Thyroid gland (tissue), 4 donors: Measurements from ENCODE around the gene FBXO21. TPM values are rescaled to one million over a fixed set of nuclear protein-coding genes. Genes with fewer than 3 reads are reported as not detected.

Source experiments
- DNase-seq, 2 donors: peaks; one replicate each; pipeline ENCODE4 v3.0.0-alpha.2; 2019
- H3K27ac ChIP-seq, 3 donors: fragments of 200-600 bp; sonication (generic); 1 replicate in 2 of 3; 2 replicates in 1 of 3; pipeline ENCODE4 v1.5.1; 2016 to 2019; ENCODE audit warnings: mild to moderate bottlenecking in 1 of 3, moderate library complexity in 1 of 3
- H3K27me3 ChIP-seq: fragments of 200-600 bp; sonication (generic); one replicate; pipeline ENCODE4 v1.5.1; 2019
- H3K36me3 ChIP-seq, 2 donors: fragments of 200-600 bp; sonication (generic); one replicate each; pipeline ENCODE4 v1.5.1; 2016 to 2019
- H3K4me1 ChIP-seq, 2 donors: fragments of 200-600 bp; sonication (generic); one replicate each; pipeline ENCODE4 v1.5.1; 2017 to 2019
- H3K4me3 ChIP-seq, 3 donors: fragments of 200-600 bp; sonication (generic); replicated peaks in 1 of 3; 1 replicate in 2 of 3; 2 replicates in 1 of 3; pipeline ENCODE4 v1.5.1; 2016; ENCODE audit warnings: mild to moderate bottlenecking in 1 of 3
- H3K9me3 ChIP-seq: fragments of 200-600 bp; sonication (generic); one replicate; pipeline ENCODE4 v1.5.1; 2017
- POLR2A ChIP-seq, 2 donors: fragments of 450-650 bp; IDR thresholded peaks; one replicate each; pipeline ENCODE4 v1.6.1; 2017; ENCODE audit warnings: antibody characterized with exemption in 2 of 2, mild to moderate bottlenecking in 2 of 2, moderate library complexity in 1 of 2
- WGBS, 2 donors: methylation state at CpG; one replicate each; pipeline ENCODE4 v1.1.5; 2017; 5-methylcytosine and 5-hydroxymethylcytosine counted together
- intact Hi-C: fragments of 100-400 bp; cut with DNase I; formaldehyde crosslinking; loops from one replicate; pipeline ENCODE4 v1.15.1; 2023
- total RNA-seq, 4 donors: library from RNA; depleted of rRNA; stranded (reverse); fragments of >200 nt; gene quantifications; one replicate each; pipeline ENCODE4 v1.2.3, GENCODE V29; 2016
- TF ChIP-seq, protein P1 (sequence below), 6 experiments: fragments of 200-600 bp in 3 of 6; fragments of 450-650 bp in 3 of 6; sonication (generic) in 3 of 6; IDR thresholded peaks; one replicate each; pipeline ENCODE4 v1.5.1; 2016 to 2019; ENCODE audit warnings: antibody characterized with exemption in 6 of 6, mild to moderate bottlenecking in 2 of 6, inconsistent platforms in 1 of 6, moderate library complexity in 1 of 6

The FBXO21 gene
- total RNA-seq, 4 donors from 2014 or later, result 90.6 to 298 (median 196) TPM

DNA sequence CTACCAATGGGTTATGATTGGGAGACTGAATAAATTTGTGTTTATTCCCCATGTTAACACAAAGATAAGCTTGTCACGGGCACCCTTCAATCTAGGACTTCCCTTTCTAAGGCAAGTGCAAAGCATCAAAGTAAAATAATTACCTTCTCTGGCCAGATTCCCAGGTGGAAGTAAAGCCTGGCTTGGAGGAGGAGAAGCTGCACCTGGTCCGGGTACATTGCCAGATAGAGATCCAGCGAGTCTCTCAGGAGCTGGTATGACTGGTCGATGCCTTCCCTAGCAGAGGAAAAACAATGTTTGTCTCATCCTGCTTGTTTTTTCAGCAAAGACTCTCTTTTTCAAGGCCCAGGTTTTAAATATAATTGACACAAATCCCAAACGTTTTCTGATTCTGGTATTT is 24.9 kb downstream of the FBXO21 start:
- H3K27ac ChIP-seq, result no peak overlapping the region
- H3K4me3 ChIP-seq, result no peak overlapping the region
- peaks cover 72 to 77% of the 10 kb centered on the region in 2 donors for H3K36me3 ChIP-seq
- 83 to 88% methylated on average over 5 of the region's 5 CpGs for WGBS, 2 donors
- H3K9me3 ChIP-seq, result no peaks in the 10 kb centered on the region
- no peak for DNase-seq
- intact Hi-C loops, result no loop called here
- TF ChIP-seq, protein P1, sequence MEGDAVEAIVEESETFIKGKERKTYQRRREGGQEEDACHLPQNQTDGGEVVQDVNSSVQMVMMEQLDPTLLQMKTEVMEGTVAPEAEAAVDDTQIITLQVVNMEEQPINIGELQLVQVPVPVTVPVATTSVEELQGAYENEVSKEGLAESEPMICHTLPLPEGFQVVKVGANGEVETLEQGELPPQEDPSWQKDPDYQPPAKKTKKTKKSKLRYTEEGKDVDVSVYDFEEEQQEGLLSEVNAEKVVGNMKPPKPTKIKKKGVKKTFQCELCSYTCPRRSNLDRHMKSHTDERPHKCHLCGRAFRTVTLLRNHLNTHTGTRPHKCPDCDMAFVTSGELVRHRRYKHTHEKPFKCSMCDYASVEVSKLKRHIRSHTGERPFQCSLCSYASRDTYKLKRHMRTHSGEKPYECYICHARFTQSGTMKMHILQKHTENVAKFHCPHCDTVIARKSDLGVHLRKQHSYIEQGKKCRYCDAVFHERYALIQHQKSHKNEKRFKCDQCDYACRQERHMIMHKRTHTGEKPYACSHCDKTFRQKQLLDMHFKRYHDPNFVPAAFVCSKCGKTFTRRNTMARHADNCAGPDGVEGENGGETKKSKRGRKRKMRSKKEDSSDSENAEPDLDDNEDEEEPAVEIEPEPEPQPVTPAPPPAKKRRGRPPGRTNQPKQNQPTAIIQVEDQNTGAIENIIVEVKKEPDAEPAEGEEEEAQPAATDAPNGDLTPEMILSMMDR (IDR thresholded peaks at IDR 0.05), result no peak
- no peak for TF ChIP-seq POLR2A (IDR thresholded peaks at IDR 0.05)
- H3K4me1 ChIP-seq, result no peaks in the 10 kb centered on the region
- H3K27me3 ChIP-seq, result no peaks in the 10 kb centered on the region

DNA sequence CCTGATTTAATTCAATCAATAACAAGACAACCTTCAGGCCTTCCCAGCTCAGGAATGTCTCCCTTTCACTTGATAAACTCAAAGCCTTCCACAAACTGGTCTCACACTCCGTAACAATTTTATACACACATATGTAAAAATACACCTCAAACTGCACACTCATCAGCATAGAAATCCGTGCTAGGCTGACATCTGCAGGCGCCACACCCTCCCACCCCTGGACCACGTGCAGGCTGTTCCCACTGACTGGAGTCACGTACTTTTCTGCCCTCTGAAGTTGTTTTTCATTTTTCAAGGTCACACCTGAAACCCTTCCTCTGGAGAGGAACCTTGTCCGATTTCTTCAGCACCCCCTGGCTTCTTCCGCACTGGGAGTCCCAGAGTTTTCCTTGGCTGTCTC is 27.6 kb downstream of the FBXO21 start:
- 85 to 88% methylated on average over 7 of the region's 7 CpGs for WGBS, 2 donors
- no peaks in the 10 kb centered on the region for H3K9me3 ChIP-seq
- H3K36me3 ChIP-seq, result peaks cover 84 to 88% of the 10 kb centered on the region in 2 donors
- no peaks in the 10 kb centered on the region for H3K27me3 ChIP-seq
- no peak overlapping the region for H3K27ac ChIP-seq
- intact Hi-C loops, result no loop called here
- no peaks in the 10 kb centered on the region for H3K4me1 ChIP-seq
- H3K4me3 ChIP-seq, result no peak overlapping the region
- no peak for TF ChIP-seq POLR2A (IDR thresholded peaks at IDR 0.05)
- TF ChIP-seq, protein P1 (IDR thresholded peaks at IDR 0.05), result no peak
- no peak for DNase-seq

DNA sequence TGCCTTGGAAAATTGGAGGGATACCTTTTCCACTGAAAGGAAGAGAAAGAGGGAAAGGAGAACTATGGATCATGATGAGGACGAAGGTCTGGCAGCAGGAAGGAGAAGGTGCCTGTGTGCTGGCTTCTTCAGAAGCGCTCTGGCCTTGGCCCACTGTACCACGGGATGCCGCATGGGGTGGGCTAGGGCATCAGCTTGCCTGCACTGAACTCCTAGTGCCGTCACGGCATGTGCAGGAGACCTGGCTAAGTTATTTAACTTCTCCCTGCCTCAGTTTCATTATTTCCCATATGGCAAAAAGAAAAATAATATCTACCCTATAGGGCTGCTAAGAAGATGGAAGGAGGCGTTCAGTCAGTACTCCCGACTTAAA is 28.1 kb downstream of the FBXO21 start:
- 93 to 97% methylated on average over 8 of the region's 8 CpGs for WGBS, 2 donors
- Histone ChIP-seq H3K4me1 (no peaks in the 10 kb centered on the region), H3K27me3 (no peaks in the 10 kb centered on the region), H3K4me3 (no peak overlapping the region), H3K36me3 (peaks cover 87 to 89% of the 10 kb centered on the region in 2 donors), H3K27ac (no peak overlapping the region), H3K9me3 (no peaks in the 10 kb centered on the region)
- TF ChIP-seq, protein P1 (IDR thresholded peaks at IDR 0.05), result no peak
- no peak for TF ChIP-seq POLR2A (IDR thresholded peaks at IDR 0.05)
- no peak for DNase-seq
- intact Hi-C loops, result no loop called here

DNA sequence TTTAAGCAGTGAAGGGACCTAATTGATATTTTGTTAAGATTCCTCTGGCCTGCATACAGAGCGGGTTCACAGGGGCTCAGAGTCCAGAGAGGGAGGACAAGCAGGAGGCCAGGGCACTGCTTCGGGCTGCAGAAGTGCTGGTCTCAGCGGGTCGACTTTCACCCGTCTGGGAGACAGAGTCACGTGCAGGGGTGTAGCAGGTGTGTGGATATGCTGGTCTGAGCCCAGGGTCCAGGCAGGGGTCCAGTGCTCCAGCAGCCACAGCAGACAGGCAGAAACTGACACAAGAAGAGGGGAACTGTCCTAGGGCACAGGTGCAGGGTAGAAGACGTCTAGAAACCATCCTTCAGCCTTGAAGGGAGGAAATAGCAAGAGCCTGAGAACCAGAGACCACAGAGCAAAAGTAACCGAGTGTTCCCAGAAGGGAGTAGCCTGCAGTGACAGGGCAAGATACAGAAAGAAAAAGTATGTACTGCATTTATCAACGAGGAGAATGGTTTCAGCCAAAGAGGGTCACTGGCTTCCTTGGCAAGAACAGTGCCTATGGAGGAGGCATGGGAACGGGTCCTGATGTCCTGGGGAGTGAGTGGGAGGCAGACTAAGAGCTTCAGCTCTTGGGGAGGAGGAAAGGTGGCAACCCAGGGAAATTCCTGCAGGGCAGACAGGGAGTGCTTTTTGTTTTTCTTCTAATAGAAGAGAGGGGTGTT is 28.7 kb downstream of the FBXO21 start:
- no peak for DNase-seq
- no peaks in the 10 kb centered on the region for H3K4me1 ChIP-seq
- H3K4me3 ChIP-seq, result no peak overlapping the region
- no peaks in the 10 kb centered on the region for H3K9me3 ChIP-seq
- TF ChIP-seq POLR2A (IDR thresholded peaks at IDR 0.05), result no peak
- TF ChIP-seq, protein P1 (IDR thresholded peaks at IDR 0.05), result no peak
- H3K27ac ChIP-seq, result no peak overlapping the region
- intact Hi-C loops, result no loop called here
- WGBS, 2 donors, result 79 to 86% methylated on average over 10 of the region's 10 CpGs
- peaks cover 87 to 88% of the 10 kb centered on the region in 2 donors for H3K36me3 ChIP-seq
- no peaks in the 10 kb centered on the region for H3K27me3 ChIP-seq

DNA sequence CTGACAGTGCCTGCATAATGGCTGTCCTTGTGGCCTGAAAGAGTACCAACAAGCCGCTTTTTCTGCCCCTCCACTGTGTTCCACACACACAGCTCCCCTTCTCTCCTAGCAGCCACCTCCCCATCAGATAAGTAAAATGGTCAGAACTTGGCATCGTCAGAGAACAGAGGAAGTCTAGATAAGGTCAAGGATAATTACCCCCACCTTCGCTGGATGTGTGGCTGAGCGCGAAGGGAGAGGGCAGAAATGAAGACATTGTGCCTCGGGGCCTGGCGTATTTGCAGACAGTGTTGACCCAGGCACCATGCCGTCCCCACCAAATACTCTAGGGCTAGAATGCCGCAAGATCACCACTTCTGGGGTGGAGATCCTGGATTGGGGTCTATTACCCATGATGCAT is 30.6 kb downstream of the FBXO21 start:
- WGBS, 2 donors, result 92 to 93% methylated on average over 9 of the region's 9 CpGs
- peaks cover 82 to 84% of the 10 kb centered on the region in 2 donors for H3K36me3 ChIP-seq
- no peaks in the 10 kb centered on the region for H3K27me3 ChIP-seq
- intact Hi-C loops, result no loop called here
- H3K27ac ChIP-seq, result no peak overlapping the region
- DNase-seq, result no peak
- H3K4me1 ChIP-seq, result no peaks in the 10 kb centered on the region
- H3K4me3 ChIP-seq, result no peak overlapping the region
- TF ChIP-seq POLR2A (IDR thresholded peaks at IDR 0.05), result no peak
- TF ChIP-seq, protein P1 (IDR thresholded peaks at IDR 0.05), result no peak
- no peaks in the 10 kb centered on the region for H3K9me3 ChIP-seq
